GM12878 (cell line): ENCODE results near the gene GJA8. TPM values are rescaled to one million over a fixed set of nuclear protein-coding genes. Genes with fewer than 3 reads are reported as not detected.
"Not testable (repeated sequence)": the region's sequence is repeated elsewhere in the genome, so short reads cannot be mapped to it uniquely, and the experiment has no call there.

Experiments
- ATAC-seq: fragments of 200-7000 bp; cut with Tn5 transposase; 3 replicates; pipeline ENCODE4 v1.9.1; 2020; ENCODE audit warnings: mild to moderate bottlenecking, moderate library complexity
- BruUV-seq: library from RNA; stranded (reverse); fragments of 400-500 nt; replicated peaks from 2 replicates; lab custom pipeline; 2021; lab: Mats Ljungman, UMichigan
- CTCF ChIA-PET: fragments of 300-600 bp; sonication (Branson Sonifier 250); formaldehyde crosslinking; extraction: SDS; loops from one replicate; lab custom pipeline; 2021; ENCODE audit warnings: inconsistent platforms; lab: Yijun Ruan, JAX
- POLR2A ChIA-PET: fragments of 350-600 bp; formaldehyde crosslinking; extraction: SDS; loops from one replicate; lab custom pipeline; 2021; ENCODE audit warnings: inconsistent platforms; lab: Charles Lee
- RAD21 ChIA-PET: fragments of 300-600 bp; sonication (Branson Sonifier 250); formaldehyde crosslinking; loops from one replicate; lab custom pipeline; 2023; ENCODE audit warnings: antibody characterized with exemption; ENCODE audit not compliant: unreplicated experiment; lab: Charles Lee
- SMC1A ChIA-PET: fragments of 300-600 bp; sonication (Branson Sonifier 250); formaldehyde crosslinking; loops from one replicate; lab custom pipeline; 2023; ENCODE audit not compliant: unreplicated experiment, uncharacterized antibody; lab: Charles Lee
- DNase-seq: peaks from one replicate; pipeline ENCODE4 v3.0.0-alpha.2; 2011; ENCODE audit warnings: low read depth, low spot score
- FAIRE-seq: peaks from 3 replicates; lab custom pipeline; 2011; peaks lifted over from hg19 to GRCh38; lab: Jason Lieb, UNC
- H2AFZ ChIP-seq: 2 replicates; pipeline ENCODE4 v1.6.0; 2011; ENCODE audit warnings: low read depth, low read length, control low read depth; ENCODE audit not compliant: control insufficient read depth
- H3K27ac ChIP-seq: 2 replicates; pipeline ENCODE4 v1.5.1; 2011; ENCODE audit warnings: control low read depth; ENCODE audit not compliant: control insufficient read depth, insufficient read depth
- H3K27me3 ChIP-seq, 2 experiments: replicated peaks in 1 of 2; 2 replicates each; pipeline versions ENCODE4 v1.6.0 to v1.6.1; 2011; ENCODE audit warnings: low read length in 1 of 2; ENCODE audit not compliant: control insufficient read depth in 2 of 2, insufficient read depth in 2 of 2
- H3K36me3 ChIP-seq, 2 experiments: 2 replicates each; pipeline ENCODE4 v1.5.1; 2011; ENCODE audit warnings: low read length in 1 of 2; ENCODE audit not compliant: control insufficient read depth in 2 of 2, insufficient read depth in 2 of 2
- H3K4me1 ChIP-seq: 2 replicates; pipeline ENCODE4 v1.6.1; 2011; ENCODE audit warnings: mild to moderate bottlenecking, low read length, moderate library complexity, mixed read lengths; ENCODE audit not compliant: control insufficient read depth, insufficient read depth
- H3K4me2 ChIP-seq: 2 replicates; pipeline ENCODE4 v1.6.0; 2011; ENCODE audit warnings: control low read depth; ENCODE audit not compliant: control insufficient read depth, insufficient read depth
- H3K4me3 ChIP-seq: fragments of 200-600 bp; sonication (generic); 2 replicates; pipeline ENCODE4 v1.5.1; 2016
- H3K79me2 ChIP-seq: 2 replicates; pipeline ENCODE4 v1.6.0; 2011; ENCODE audit warnings: low read length; ENCODE audit not compliant: control insufficient read depth, insufficient read depth
- H3K9ac ChIP-seq: 2 replicates; pipeline ENCODE4 v1.8.0; 2011; ENCODE audit warnings: low read length, control low read depth, mixed read lengths; ENCODE audit not compliant: control insufficient read depth, insufficient read depth
- H3K9me3 ChIP-seq: replicated peaks from 3 replicates; pipeline ENCODE4 v1.5.1; 2011; ENCODE audit warnings: mild to moderate bottlenecking, low read length; ENCODE audit not compliant: control insufficient read depth, insufficient read depth
- H4K20me1 ChIP-seq: 2 replicates; pipeline ENCODE4 v1.6.0; 2011; ENCODE audit not compliant: control insufficient read depth, insufficient read depth
- HDAC2 ChIP-seq: fragments of 200-600 bp; sonication (generic); IDR thresholded peaks from 2 replicates; pipeline ENCODE4 v1.6.1; 2017
- NR2C1 ChIP-seq: fragments of 450-650 bp; IDR thresholded peaks from 2 replicates; pipeline ENCODE4 v1.6.1; 2017; ENCODE audit warnings: antibody characterized with exemption, mild to moderate bottlenecking, moderate library complexity
- SIN3A ChIP-seq: IDR thresholded peaks from 2 replicates; pipeline ENCODE4 v1.6.1; 2012; ENCODE audit warnings: low read depth, low read length, improper control_type of control experiment
- WGBS: methylation state at CpG from one replicate; pipeline ENCODE4 v1.1.6; 2016; ENCODE audit warnings: low lambda C conversion rate; ENCODE audit not compliant: insufficient replicate concordance, insufficient coverage; ENCODE audit errors: missing lambda C conversion rate; 5-methylcytosine and 5-hydroxymethylcytosine counted together
- in situ Hi-C: fragments of 300-500 bp; cut with MboI; formaldehyde crosslinking; loops from 9 replicates; pipeline ENCODE4 v1.14.3; 2018; ENCODE audit warnings: mixed read lengths
- intact Hi-C: fragments of 100-400 bp; cut with micrococcal nuclease; formaldehyde crosslinking; loops from one replicate; pipeline ENCODE4 v1.14.2; 2022; ENCODE audit not compliant: unreplicated experiment
- polyA plus RNA-seq, 11 experiments: library from polyadenylated mRNA; depleted of rRNA in 4 of 11; unstranded in 6 of 11; stranded (reverse) in 5 of 11; fragments of >200 nt; fragmentation: Nextera tagmentation in 4 of 11; fragmentation: Illumina TruSeq in 1 of 11; extraction: Ambion mirVana in 4 of 11; extraction: Trizol in 1 of 11; gene quantifications; 1 replicate in 1 of 11; 2 replicates in 10 of 11; pipeline versions ENCODE4 v1.2.1 to v1.2.3, GENCODE V29; 2011 to 2016; ENCODE audit warnings: inconsistent platforms in 2 of 11, missing spikeins in 2 of 11, low read depth in 1 of 11
- total RNA-seq, 4 experiments: library from RNA; depleted of rRNA in 3 of 4; stranded (reverse); fragments of >200 nt in 3 of 4; fragmentation: Illumina TruSeq in 1 of 4; extraction: Trizol in 1 of 4; gene quantifications; 2 replicates each; pipeline versions ENCODE4 v1.2.1 to v1.2.3, GENCODE V29; 2013 to 2021
- TF ChIP-seq, protein P1 (sequence below): IDR thresholded peaks from 2 replicates; pipeline ENCODE4 v1.6.1; 2012; ENCODE audit warnings: mild to moderate bottlenecking, low read depth, low read length
- TF ChIP-seq, protein P2 (sequence below): IDR thresholded peaks from 2 replicates; pipeline ENCODE4 v1.6.1; 2012; ENCODE audit warnings: improper control_type of control experiment, low read depth, low read length; ENCODE audit not compliant: insufficient replicate concordance
- TF ChIP-seq, protein P3 (sequence below): fragments of 150-350 bp; IDR thresholded peaks from 2 replicates; pipeline ENCODE4 v1.6.1; 2014; ENCODE audit warnings: mild to moderate bottlenecking, low read depth, low read length

Gene GJA8
- total and polyA plus RNA-seq, 10 of the 15 experiments (the other 5 are each of a cell fraction or from before 2014, with no cell fraction given) = not detected

DNA sequence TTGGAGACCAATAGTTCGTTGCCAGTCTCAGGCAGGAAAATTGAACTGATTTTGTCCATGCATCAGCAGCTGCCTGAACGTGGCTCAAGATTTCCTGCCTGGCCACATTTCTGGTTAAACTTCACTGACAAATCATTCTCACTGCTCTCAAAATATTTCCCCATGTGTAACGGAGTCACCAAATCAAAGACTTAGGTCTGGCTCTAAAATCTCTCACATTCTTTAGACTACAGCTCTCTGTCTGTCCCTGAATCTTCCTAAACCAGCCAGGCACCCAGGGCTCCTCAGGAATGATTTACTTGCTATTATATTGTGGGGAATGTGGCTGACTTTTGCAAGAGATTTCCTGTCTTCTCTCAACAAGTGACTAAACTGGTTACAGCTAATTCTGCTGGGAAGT is 49.2 kb upstream of the GJA8 start (continued):
- TF ChIP-seq, protein P1, sequence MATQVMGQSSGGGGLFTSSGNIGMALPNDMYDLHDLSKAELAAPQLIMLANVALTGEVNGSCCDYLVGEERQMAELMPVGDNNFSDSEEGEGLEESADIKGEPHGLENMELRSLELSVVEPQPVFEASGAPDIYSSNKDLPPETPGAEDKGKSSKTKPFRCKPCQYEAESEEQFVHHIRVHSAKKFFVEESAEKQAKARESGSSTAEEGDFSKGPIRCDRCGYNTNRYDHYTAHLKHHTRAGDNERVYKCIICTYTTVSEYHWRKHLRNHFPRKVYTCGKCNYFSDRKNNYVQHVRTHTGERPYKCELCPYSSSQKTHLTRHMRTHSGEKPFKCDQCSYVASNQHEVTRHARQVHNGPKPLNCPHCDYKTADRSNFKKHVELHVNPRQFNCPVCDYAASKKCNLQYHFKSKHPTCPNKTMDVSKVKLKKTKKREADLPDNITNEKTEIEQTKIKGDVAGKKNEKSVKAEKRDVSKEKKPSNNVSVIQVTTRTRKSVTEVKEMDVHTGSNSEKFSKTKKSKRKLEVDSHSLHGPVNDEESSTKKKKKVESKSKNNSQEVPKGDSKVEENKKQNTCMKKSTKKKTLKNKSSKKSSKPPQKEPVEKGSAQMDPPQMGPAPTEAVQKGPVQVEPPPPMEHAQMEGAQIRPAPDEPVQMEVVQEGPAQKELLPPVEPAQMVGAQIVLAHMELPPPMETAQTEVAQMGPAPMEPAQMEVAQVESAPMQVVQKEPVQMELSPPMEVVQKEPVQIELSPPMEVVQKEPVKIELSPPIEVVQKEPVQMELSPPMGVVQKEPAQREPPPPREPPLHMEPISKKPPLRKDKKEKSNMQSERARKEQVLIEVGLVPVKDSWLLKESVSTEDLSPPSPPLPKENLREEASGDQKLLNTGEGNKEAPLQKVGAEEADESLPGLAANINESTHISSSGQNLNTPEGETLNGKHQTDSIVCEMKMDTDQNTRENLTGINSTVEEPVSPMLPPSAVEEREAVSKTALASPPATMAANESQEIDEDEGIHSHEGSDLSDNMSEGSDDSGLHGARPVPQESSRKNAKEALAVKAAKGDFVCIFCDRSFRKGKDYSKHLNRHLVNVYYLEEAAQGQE = no peak
- no peak for TF ChIP-seq SIN3A
- no peak for TF ChIP-seq HDAC2
- TF ChIP-seq NR2C1 = no peak
- TF ChIP-seq, protein P2, sequence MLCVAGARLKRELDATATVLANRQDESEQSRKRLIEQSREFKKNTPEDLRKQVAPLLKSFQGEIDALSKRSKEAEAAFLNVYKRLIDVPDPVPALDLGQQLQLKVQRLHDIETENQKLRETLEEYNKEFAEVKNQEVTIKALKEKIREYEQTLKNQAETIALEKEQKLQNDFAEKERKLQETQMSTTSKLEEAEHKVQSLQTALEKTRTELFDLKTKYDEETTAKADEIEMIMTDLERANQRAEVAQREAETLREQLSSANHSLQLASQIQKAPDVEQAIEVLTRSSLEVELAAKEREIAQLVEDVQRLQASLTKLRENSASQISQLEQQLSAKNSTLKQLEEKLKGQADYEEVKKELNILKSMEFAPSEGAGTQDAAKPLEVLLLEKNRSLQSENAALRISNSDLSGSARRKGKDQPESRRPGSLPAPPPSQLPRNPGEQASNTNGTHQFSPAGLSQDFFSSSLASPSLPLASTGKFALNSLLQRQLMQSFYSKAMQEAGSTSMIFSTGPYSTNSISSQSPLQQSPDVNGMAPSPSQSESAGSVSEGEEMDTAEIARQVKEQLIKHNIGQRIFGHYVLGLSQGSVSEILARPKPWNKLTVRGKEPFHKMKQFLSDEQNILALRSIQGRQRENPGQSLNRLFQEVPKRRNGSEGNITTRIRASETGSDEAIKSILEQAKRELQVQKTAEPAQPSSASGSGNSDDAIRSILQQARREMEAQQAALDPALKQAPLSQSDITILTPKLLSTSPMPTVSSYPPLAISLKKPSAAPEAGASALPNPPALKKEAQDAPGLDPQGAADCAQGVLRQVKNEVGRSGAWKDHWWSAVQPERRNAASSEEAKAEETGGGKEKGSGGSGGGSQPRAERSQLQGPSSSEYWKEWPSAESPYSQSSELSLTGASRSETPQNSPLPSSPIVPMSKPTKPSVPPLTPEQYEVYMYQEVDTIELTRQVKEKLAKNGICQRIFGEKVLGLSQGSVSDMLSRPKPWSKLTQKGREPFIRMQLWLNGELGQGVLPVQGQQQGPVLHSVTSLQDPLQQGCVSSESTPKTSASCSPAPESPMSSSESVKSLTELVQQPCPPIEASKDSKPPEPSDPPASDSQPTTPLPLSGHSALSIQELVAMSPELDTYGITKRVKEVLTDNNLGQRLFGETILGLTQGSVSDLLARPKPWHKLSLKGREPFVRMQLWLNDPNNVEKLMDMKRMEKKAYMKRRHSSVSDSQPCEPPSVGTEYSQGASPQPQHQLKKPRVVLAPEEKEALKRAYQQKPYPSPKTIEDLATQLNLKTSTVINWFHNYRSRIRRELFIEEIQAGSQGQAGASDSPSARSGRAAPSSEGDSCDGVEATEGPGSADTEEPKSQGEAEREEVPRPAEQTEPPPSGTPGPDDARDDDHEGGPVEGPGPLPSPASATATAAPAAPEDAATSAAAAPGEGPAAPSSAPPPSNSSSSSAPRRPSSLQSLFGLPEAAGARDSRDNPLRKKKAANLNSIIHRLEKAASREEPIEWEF = no peak
- TF ChIP-seq, protein P3, sequence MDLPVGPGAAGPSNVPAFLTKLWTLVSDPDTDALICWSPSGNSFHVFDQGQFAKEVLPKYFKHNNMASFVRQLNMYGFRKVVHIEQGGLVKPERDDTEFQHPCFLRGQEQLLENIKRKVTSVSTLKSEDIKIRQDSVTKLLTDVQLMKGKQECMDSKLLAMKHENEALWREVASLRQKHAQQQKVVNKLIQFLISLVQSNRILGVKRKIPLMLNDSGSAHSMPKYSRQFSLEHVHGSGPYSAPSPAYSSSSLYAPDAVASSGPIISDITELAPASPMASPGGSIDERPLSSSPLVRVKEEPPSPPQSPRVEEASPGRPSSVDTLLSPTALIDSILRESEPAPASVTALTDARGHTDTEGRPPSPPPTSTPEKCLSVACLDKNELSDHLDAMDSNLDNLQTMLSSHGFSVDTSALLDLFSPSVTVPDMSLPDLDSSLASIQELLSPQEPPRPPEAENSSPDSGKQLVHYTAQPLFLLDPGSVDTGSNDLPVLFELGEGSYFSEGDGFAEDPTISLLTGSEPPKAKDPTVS = no peak

DNA sequence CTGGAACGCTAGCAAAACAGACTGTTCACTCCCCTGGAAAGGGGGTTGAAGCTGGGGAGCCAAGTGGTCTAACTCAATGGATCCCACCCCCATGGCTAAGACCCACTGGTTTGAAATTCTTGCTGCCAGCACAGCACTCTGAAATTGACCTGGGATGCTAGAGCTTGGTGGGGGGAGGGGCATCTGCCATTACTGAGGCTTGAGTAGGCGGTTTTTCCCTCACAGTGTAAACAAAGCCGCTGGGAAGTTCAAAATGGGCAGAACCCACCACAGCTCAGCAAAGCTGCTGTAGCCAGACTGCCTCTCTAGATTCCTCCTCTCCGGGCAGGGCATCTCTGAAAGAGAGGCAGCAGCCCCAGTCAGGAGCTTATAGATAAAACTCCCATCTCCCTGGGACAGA is 47.6 kb upstream of the GJA8 start:
- H3K27me3 ChIP-seq, H3K4me1 ChIP-seq, H3K36me3 ChIP-seq, H3K79me2 ChIP-seq, H3K27ac ChIP-seq, H4K20me1 ChIP-seq, H2AFZ ChIP-seq, H3K4me3 ChIP-seq, SMC1A ChIA-PET, H3K4me2 ChIP-seq, H3K9ac ChIP-seq, POLR2A ChIA-PET, intact Hi-C loops, in situ Hi-C loops, BruUV-seq, ATAC-seq, DNase-seq, CTCF ChIA-PET, H3K9me3 ChIP-seq, FAIRE-seq, RAD21 ChIA-PET: not testable (repeated sequence)
- 36% methylated on average over 4 of the region's 4 CpGs for WGBS
